Mesenchymal stem cell (in vitro differentiated cells and primary cell): ENCODE data around the gene FIGNL2.

ENCODE experiments used
- DNase-seq: peaks from one replicate; pipeline ENCODE4 v3.0.0-alpha.2; 2013
- H2AFZ ChIP-seq: one replicate; pipeline ENCODE4 v1.6.1; 2013; ENCODE audit warnings: low read depth, mild to moderate bottlenecking, control low read depth, inconsistent platforms, low read length, moderate library complexity
- H2AK5ac ChIP-seq: 2 replicates; pipeline ENCODE4 v1.6.1; 2013; ENCODE audit warnings: low read length, moderate library complexity, mild to moderate bottlenecking, inconsistent platforms; ENCODE audit not compliant: severe bottlenecking
- H2BK120ac ChIP-seq: one replicate; pipeline ENCODE4 v1.6.1; 2013; ENCODE audit warnings: low read depth, mild to moderate bottlenecking, inconsistent platforms, low read length, moderate library complexity
- H2BK12ac ChIP-seq, 2 experiments: one replicate each; pipeline ENCODE4 v1.6.1; 2013; ENCODE audit warnings: inconsistent platforms in 2 of 2, low read length in 2 of 2, mild to moderate bottlenecking in 2 of 2, moderate library complexity in 2 of 2, control low read depth in 1 of 2
- H2BK15ac ChIP-seq: one replicate; pipeline ENCODE4 v1.6.1; 2013; ENCODE audit warnings: mild to moderate bottlenecking, low read depth, inconsistent platforms; ENCODE audit not compliant: poor library complexity, severe bottlenecking
- H2BK5ac ChIP-seq: 2 replicates; pipeline ENCODE4 v1.6.1; 2013; ENCODE audit warnings: low read depth, mild to moderate bottlenecking, low read length, control low read depth, inconsistent platforms; ENCODE audit not compliant: poor library complexity, severe bottlenecking
- H3K14ac ChIP-seq, 2 experiments: one replicate each; pipeline ENCODE4 v1.6.1; 2013; ENCODE audit warnings: inconsistent platforms in 2 of 2, low read length in 2 of 2, control low read depth in 1 of 2, mild to moderate bottlenecking in 1 of 2, moderate library complexity in 1 of 2
- H3K18ac ChIP-seq, 2 experiments: one replicate each; pipeline ENCODE4 v1.6.1; 2013; ENCODE audit warnings: inconsistent platforms in 2 of 2, low read length in 2 of 2, control low read depth in 1 of 2, low read depth in 1 of 2, mild to moderate bottlenecking in 1 of 2
- H3K23ac ChIP-seq, 2 experiments: one replicate each; pipeline ENCODE4 v1.6.1; 2013; ENCODE audit warnings: inconsistent platforms in 2 of 2, low read length in 2 of 2, mild to moderate bottlenecking in 2 of 2, moderate library complexity in 2 of 2, control low read depth in 1 of 2
- H3K27ac ChIP-seq: 2 replicates; pipeline ENCODE4 v1.5.1; 2013; ENCODE audit warnings: mild to moderate bottlenecking, moderate library complexity, low read length, control low read depth, inconsistent platforms; ENCODE audit not compliant: poor library complexity, severe bottlenecking
- H3K27me3 ChIP-seq, 2 experiments: 2 replicates each; pipeline versions ENCODE4 v1.6.1 to v1.7.0; 2013; ENCODE audit warnings: low read length in 2 of 2, mild to moderate bottlenecking in 2 of 2, moderate library complexity in 2 of 2, control low read depth in 1 of 2, inconsistent platforms in 1 of 2; ENCODE audit not compliant: control insufficient read depth in 1 of 2, insufficient read depth in 1 of 2
- H3K36me3 ChIP-seq, 2 experiments: 2 replicates each; pipeline versions ENCODE4 v1.6.1 to v1.7.0; 2013; ENCODE audit warnings: low read length in 2 of 2, control low read depth in 1 of 2, inconsistent platforms in 1 of 2, low read depth in 1 of 2, mild to moderate bottlenecking in 1 of 2; ENCODE audit not compliant: insufficient read depth in 2 of 2, control insufficient read depth in 1 of 2
- H3K4ac ChIP-seq, 2 experiments: one replicate each; pipeline ENCODE4 v1.6.1; 2013; ENCODE audit warnings: inconsistent platforms in 2 of 2, low read length in 2 of 2, mild to moderate bottlenecking in 2 of 2, moderate library complexity in 2 of 2, control low read depth in 1 of 2, low read depth in 1 of 2
- H3K4me1 ChIP-seq: 2 replicates; pipeline ENCODE4 v1.6.1; 2013; ENCODE audit warnings: low read depth, low read length, control low read depth; ENCODE audit not compliant: control insufficient read depth, insufficient read depth
- H3K4me2 ChIP-seq: 2 replicates; pipeline ENCODE4 v1.6.1; 2013; ENCODE audit warnings: low read length, mild to moderate bottlenecking, inconsistent platforms; ENCODE audit not compliant: poor library complexity, severe bottlenecking
- H3K4me3 ChIP-seq, 2 experiments: 2 replicates each; pipeline versions ENCODE4 v1.5.1 to v1.7.0; 2013; ENCODE audit warnings: low read length in 2 of 2, mild to moderate bottlenecking in 2 of 2, control low read depth in 1 of 2, low read depth in 1 of 2; ENCODE audit not compliant: insufficient read depth in 1 of 2
- H3K79me1 ChIP-seq: replicated peaks from 2 replicates; pipeline ENCODE4 v1.6.1; 2013; ENCODE audit warnings: mild to moderate bottlenecking, control low read depth, low read length, inconsistent platforms; ENCODE audit not compliant: poor library complexity, severe bottlenecking
- H3K9ac ChIP-seq: 2 replicates; pipeline ENCODE4 v1.7.0; 2013; ENCODE audit warnings: mild to moderate bottlenecking, low read length, moderate library complexity
- H3K9me3 ChIP-seq: 2 replicates; pipeline ENCODE4 v1.7.0; 2013; ENCODE audit warnings: mild to moderate bottlenecking, low read length; ENCODE audit not compliant: control insufficient read depth
- H4K8ac ChIP-seq: one replicate; pipeline ENCODE4 v1.6.1; 2013; ENCODE audit warnings: inconsistent platforms, mild to moderate bottlenecking, low read length, moderate library complexity
- H4K91ac ChIP-seq: one replicate; pipeline ENCODE4 v1.6.1; 2013; ENCODE audit warnings: mild to moderate bottlenecking, low read length, inconsistent platforms
- WGBS: methylation state at CpG from one replicate; pipeline ENCODE4 v1.1.7; 2013; ENCODE audit warnings: mixed read lengths; 5-methylcytosine and 5-hydroxymethylcytosine counted together

FIGNL2 gene

DNA sequence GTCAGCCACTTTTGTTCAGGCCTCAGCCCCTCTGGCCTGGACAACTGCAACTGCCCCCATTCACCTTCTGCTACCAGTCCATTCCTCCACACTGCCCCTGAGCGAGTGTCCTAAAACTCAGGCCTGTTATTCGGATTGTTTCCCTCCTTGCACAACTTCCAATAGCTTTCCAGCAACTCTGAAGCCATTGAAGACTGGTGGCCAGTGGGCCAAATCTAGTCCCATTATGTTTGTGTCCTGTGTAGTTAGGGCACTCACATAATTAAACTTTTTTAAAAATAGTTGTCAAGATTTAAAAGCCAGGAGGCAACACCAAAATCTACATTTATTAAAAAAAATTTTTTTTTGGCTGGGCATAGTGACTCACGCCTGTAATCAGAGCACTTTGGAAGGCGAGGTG lies 17.8 kb upstream of the FIGNL2 start:
- no peak overlapping the region for H4K91ac ChIP-seq
- no peak overlapping the region for H2BK15ac ChIP-seq
- no peaks in the 10 kb centered on the region for H3K79me1 ChIP-seq
- no peak overlapping the region for H3K23ac ChIP-seq
- H2AFZ ChIP-seq, result no peak overlapping the region
- H3K9me3 ChIP-seq, result no peaks in the 10 kb centered on the region
- peaks cover 33% of the 10 kb centered on the region for H3K4me1 ChIP-seq
- H3K14ac ChIP-seq, result no peak overlapping the region
- H3K27ac ChIP-seq, result no peak overlapping the region
- DNase-seq, result no peak
- no peak overlapping the region for H2BK12ac ChIP-seq
- peaks cover 48 to 68% of the 10 kb centered on the region in 2 experiments for H3K27me3 ChIP-seq
- H3K36me3 ChIP-seq, result no peaks in the 10 kb centered on the region
- H2BK5ac ChIP-seq, result no peak overlapping the region
- H2AK5ac ChIP-seq, result no peak overlapping the region
- no peak overlapping the region for H3K4ac ChIP-seq
- no peak overlapping the region for H3K18ac ChIP-seq
- H3K9ac ChIP-seq, result no peak overlapping the region
- H3K4me3 ChIP-seq, result no peak overlapping the region
- WGBS, result 90% methylated on average over 4 of the region's 4 CpGs
- no peak overlapping the region for H4K8ac ChIP-seq
- no peak overlapping the region for H3K4me2 ChIP-seq
- H2BK120ac ChIP-seq, result no peak overlapping the region

DNA sequence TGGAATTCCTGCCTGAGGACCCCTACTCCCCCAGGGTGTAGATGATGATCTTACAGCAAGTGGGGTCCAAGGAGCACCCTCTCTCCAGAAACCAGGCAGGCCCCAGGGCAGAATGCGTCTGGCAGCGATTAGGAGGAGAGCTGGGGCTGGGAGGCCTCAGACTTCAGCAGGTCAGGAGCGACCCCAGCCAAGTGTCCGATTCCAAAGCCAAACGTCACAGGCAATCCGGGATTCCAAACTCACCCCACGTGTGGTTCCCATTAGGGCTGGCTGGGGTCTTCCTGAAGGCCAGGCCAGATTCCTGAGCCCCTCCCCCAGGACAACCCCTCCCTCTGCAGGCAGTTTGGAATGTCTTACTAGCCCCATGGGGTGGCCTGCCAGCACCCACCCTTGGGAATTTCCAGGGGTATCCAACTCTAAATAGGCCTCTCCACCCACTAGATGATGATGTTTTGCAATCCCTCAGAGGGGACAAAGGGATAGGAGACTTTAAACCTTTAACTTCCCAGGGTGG lies 17.3 kb upstream of the FIGNL2 start:
- Histone ChIP-seq H3K36me3 (no peaks in the 10 kb centered on the region), H2AK5ac (no peak overlapping the region), H2AFZ (no peak overlapping the region), H3K27ac (no peak overlapping the region), H4K8ac (no peak overlapping the region), H2BK12ac (no peak overlapping the region), H4K91ac (no peak overlapping the region), H3K23ac (no peak overlapping the region), H3K79me1 (no peaks in the 10 kb centered on the region), H3K4me3 (no peak overlapping the region), H3K4me1 (peaks cover 33% of the 10 kb centered on the region), H2BK120ac (no peak overlapping the region), H3K9ac (no peak overlapping the region), H2BK15ac (peak overlapping the region; percentile 57), H3K14ac (no peak overlapping the region), H3K9me3 (no peaks in the 10 kb centered on the region), H3K4me2 (no peak overlapping the region), H2BK5ac (no peak overlapping the region), H3K27me3 (peaks cover 43 to 64% of the 10 kb centered on the region in 2 experiments), H3K4ac (no peak overlapping the region), H3K18ac (no peak overlapping the region)
- 64% methylated on average over 7 of the region's 7 CpGs for WGBS
- no peak for DNase-seq

DNA sequence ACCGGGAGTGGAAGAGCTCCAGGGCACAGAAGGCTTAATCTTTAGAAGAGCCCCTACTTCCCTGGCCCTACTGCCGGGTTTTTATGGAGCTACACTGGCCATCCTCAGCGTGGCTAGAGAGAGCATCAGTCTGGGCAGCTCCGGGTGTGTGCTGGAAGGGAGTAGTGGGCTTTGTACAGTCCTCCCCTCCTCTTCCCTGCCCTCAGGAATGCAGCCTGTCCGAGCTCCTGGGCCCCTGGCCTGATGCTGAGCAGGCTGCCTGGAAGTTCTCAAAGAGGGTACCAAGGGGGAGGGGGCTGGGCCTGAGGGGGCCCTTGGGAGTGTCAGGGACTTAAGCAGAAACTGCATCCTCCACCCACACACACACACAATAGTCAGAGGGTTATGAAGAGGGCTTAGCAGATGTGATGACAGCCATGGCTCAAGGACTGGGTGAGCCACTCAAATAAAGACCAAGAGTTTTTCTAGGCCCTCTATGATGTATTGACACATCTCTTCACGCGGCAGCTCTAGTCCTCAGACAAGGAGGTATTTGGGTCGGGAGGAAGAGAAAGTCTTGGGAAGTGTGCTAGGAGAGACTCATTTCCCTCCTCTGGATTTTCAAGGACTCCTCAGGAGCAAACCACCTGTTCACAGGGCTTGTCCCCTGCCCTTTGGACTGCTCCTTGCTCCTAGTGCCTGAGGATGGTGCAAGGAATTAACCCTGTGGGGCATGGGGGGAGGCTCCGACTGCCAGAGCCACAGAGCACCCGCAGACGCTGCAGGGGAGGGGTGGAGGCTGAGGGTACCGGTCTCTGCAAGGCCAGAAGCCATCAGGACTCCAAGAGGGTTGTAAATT lies 16.5 kb upstream of the FIGNL2 start:
- Histone ChIP-seq H3K14ac (peak overlapping the region in 1 of 2 experiments; percentile 1), H3K27ac (no peak overlapping the region), H4K8ac (no peak overlapping the region), H2BK5ac (no peak overlapping the region), H3K18ac (peak overlapping the region; percentile 11 to 45), H2AFZ (no peak overlapping the region), H4K91ac (peak overlapping the region; percentile 13), H2BK120ac (no peak overlapping the region), H3K4ac (peak overlapping the region; percentile 8 to 27), H3K36me3 (no peaks in the 10 kb centered on the region), H2BK15ac (no peak overlapping the region), H3K23ac (peak overlapping the region in 1 of 2 experiments; percentile 6), H3K79me1 (no peaks in the 10 kb centered on the region), H3K4me3 (peak overlapping the region; percentile 46 to 63), H3K4me2 (peak overlapping the region; percentile 88), H2BK12ac (peak overlapping the region in 1 of 2 experiments; percentile 55), H3K27me3 (peaks cover 36 to 57% of the 10 kb centered on the region in 2 experiments), H3K9ac (peak overlapping the region; percentile 54), H3K4me1 (peaks cover 33% of the 10 kb centered on the region), H3K9me3 (no peaks in the 10 kb centered on the region), H2AK5ac (no peak overlapping the region)
- 29% methylated on average over 7 of the region's 12 CpGs for WGBS
- no peak for DNase-seq
